GM23248 (cell line): ENCODE results near the gene TLE7.

ENCODE experiments used
- EZH2 ChIP-seq: fragments of 200-600 bp; sonication (generic); IDR thresholded peaks from 2 replicates; pipeline ENCODE4 v1.6.1; 2018; ENCODE audit warnings: antibody characterized with exemption, mild to moderate bottlenecking; ENCODE audit not compliant: insufficient read depth, poor library complexity, severe bottlenecking
- EZH2phosphoT487 ChIP-seq: fragments of 200-600 bp; sonication (generic); IDR thresholded peaks from 2 replicates; pipeline ENCODE4 v1.6.1; 2018; ENCODE audit warnings: antibody characterized with exemption, moderate library complexity, mild to moderate bottlenecking, low read depth; ENCODE audit not compliant: insufficient read depth

- TF ChIP-seq EZH2 (no peak), EZH2phosphoT487 (no peak)
These were observed 17.2 kb downstream of the TLE7 start for GRCh38 chr16:71424626-71425025.
